ENCODE measurements around the gene EPB41L4A.

DNA sequence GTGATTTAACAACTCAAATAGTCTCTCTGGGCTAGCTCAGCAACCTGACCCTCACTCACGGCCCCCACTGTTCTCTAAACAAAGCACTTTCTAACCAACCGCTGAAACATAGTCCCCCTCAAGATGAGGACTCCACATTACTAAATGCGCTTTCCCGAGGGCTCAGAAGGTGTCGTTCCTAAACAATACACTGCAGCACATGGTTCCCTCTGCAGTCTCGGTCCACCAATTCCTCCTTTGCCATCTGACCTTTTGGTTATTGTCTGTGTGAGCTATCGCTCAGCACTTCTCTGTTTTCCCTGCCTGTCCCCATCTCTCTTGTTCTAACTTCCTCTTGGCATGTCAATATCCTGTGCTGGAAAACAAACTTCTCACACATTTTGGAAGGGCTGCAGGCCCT, 7.2 kb downstream of the EPB41L4A start:
- TF ChIP-seq, protein P1, sequence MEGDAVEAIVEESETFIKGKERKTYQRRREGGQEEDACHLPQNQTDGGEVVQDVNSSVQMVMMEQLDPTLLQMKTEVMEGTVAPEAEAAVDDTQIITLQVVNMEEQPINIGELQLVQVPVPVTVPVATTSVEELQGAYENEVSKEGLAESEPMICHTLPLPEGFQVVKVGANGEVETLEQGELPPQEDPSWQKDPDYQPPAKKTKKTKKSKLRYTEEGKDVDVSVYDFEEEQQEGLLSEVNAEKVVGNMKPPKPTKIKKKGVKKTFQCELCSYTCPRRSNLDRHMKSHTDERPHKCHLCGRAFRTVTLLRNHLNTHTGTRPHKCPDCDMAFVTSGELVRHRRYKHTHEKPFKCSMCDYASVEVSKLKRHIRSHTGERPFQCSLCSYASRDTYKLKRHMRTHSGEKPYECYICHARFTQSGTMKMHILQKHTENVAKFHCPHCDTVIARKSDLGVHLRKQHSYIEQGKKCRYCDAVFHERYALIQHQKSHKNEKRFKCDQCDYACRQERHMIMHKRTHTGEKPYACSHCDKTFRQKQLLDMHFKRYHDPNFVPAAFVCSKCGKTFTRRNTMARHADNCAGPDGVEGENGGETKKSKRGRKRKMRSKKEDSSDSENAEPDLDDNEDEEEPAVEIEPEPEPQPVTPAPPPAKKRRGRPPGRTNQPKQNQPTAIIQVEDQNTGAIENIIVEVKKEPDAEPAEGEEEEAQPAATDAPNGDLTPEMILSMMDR (conservative IDR thresholded peaks at IDR 0.05) = no peak
- no peak for TF ChIP-seq ZFX (IDR thresholded peaks at IDR 0.05)

All from C4-2B (cell line).